CD4-positive, alpha-beta memory T cell (primary cell): ENCODE measurements around the gene GUCY1B1. TPM values are rescaled to one million over a fixed set of nuclear protein-coding genes. Genes with fewer than 3 reads are reported as not detected.

Experiments
- polyA plus RNA-seq, 2 donors: library from polyadenylated mRNA; unstranded; fragments of 300-500 nt; fragmentation: Illumina TruSeq; gene quantifications; one replicate each; pipeline ENCODE4 v1.2.3, GENCODE V29; 2021
- total RNA-seq, 2 experiments: library from RNA; stranded (reverse); gene quantifications; one replicate each; pipeline ENCODE4 v1.2.3, GENCODE V29; 2021

Gene GUCY1B1
- total and polyA plus RNA-seq, 4 experiments from 2014 or later: not detected

Other genes starting within 250 kb of the GUCY1B1 start
- gene GUCY1A1, start 92.2 kb upstream of the GUCY1B1 start, total RNA-seq: not detected
- gene GUCY1A1, start 92.2 kb upstream of the GUCY1B1 start, polyA plus RNA-seq: not detected
- not detected for gene ASIC5, start 107.3 kb downstream of the GUCY1B1 start, total RNA-seq
- not detected for gene ASIC5, start 107.3 kb downstream of the GUCY1B1 start, polyA plus RNA-seq
- gene TDO2, start 144.7 kb downstream of the GUCY1B1 start, total RNA-seq: not detected
- not detected for gene TDO2, start 144.7 kb downstream of the GUCY1B1 start, polyA plus RNA-seq
- 10 to 100 TPM; 12.9 to 13.1 TPM for gene CTSO, start 194.8 kb downstream of the GUCY1B1 start, total RNA-seq
- 10 to 100 TPM; 28.5 to 44.0 TPM for gene CTSO, start 194.8 kb downstream of the GUCY1B1 start, polyA plus RNA-seq